NCI-H345 treated with DMSO at 0.1 percent for 48 hours (cell line): ENCODE data around the gene MB21D2.
"Not testable (repeated sequence)": the region's sequence is repeated elsewhere in the genome, so short reads cannot be mapped to it uniquely, and the experiment has no call there.

Source experiments
- DNase-seq: peaks from one replicate; lab custom pipeline; 2025; ENCODE audit not compliant: unreplicated experiment; lab: John Stamatoyannopoulos, UW

Gene MB21D2

DNA sequence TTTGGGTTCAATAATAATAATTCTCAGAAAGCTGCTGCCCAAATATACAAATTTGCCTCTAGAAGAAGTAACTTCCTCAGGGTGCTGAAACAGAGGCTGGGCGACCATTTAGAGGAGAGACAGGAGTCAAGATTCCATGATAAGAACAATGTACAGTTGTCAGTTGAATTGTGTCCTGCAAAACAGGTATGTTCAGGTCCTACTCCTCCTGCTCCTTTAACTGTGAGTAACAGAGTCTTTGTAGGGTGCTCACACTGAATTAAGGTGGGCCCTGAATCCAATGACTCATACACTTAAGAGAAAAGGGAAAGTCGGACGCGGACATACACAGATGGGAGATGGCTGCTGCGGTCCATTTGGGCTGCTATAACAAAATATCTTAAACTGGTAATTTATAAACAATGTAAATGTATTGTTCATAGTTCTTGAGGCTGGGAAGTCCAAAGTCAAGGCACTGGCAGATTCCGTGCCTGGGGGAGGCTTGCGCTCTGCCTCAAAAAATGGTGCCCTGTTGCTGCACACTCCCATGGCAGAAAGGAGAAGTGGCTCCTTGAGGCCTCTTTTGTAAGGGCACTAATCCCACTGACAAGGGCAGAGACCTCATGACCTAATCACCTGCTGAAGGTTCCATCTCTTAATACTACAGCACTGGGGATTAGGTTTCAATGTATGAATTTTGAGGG is 55.1 kb downstream of the MB21D2 start:
- no peak for DNase-seq

GRCh38 chr3:192861972-192862371 is 55.7 kb downstream of the MB21D2 start:
- DNase-seq = no peak

GRCh38 chr3:192860454-192860853 is 57.2 kb downstream of the MB21D2 start:
- no peak for DNase-seq

- DNase-seq = no peak
These were observed 58.6 kb downstream of the MB21D2 start for GRCh38 chr3:192858849-192859585.

DNA sequence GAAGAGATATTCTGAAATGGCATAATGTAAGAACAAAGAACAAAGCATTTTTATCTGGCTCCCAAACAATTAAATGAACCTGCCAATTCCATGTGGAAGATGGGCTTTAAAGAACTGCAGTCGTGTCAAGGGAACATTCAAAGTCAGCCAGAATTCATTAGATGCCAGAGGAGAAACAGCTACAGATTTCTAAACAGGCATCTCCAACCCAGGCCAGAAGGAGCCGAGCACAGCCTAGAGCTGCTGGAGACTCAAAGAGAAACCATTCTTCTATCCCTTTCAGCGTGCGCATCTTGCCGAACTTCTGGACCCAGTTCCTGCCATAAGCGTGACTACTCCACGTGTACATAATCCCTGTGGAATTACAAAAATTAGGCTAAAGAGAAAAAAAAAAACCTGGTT is 60.4 kb downstream of the MB21D2 start:
- no peak for DNase-seq

DNA sequence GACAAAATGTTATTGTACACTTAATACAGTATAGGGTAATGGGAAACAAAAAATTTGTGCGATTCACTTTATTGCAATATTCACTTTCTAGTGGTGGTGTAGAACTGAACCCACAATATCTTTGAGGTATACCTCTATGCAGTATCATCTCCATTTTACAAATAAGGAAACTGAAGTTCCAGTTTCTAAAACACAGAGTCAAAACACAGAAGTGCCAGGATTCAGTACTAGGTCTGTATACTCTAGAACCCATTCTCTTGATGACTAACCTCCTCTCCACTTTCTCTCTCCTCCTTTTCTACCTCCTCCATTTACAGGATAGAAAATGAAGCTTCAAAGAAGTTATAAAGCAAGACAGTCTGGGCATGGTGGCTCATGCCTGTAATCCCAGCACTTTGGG is 62.2 kb downstream of the MB21D2 start:
- no peak for DNase-seq

DNA sequence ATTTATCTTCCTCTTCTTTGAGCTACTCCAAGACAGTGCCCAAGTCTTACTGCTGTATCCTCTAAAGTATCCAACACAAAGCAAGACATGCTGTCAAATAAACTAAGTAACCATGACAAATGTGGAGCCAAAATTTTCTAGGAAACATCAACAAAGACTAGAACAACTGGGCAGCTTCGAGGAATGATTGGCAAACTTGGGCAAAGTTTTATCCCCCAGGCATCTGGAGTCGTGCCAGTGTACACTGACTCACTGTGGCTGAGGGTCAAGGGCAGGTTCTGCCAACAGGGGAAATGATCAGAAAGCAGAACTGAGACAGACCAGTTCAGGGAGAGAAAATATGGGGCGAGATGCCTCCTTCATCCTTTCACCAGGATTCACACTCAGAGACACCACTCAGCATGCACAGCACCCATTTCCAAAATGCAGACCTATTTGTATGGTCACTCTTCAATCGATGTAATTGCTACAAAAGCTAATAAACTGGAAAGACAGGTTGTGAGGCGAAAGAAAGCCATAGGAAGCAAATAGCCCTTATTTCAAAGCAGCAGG is 65.8 kb downstream of the MB21D2 start:
- DNase-seq = no peak

- no peak for DNase-seq
These were observed 67.1 kb downstream of the MB21D2 start for GRCh38 chr3:192850451-192850981.

GRCh38 chr3:192849821-192850220 is 67.8 kb downstream of the MB21D2 start:
- not testable (repeated sequence) for DNase-seq

DNA sequence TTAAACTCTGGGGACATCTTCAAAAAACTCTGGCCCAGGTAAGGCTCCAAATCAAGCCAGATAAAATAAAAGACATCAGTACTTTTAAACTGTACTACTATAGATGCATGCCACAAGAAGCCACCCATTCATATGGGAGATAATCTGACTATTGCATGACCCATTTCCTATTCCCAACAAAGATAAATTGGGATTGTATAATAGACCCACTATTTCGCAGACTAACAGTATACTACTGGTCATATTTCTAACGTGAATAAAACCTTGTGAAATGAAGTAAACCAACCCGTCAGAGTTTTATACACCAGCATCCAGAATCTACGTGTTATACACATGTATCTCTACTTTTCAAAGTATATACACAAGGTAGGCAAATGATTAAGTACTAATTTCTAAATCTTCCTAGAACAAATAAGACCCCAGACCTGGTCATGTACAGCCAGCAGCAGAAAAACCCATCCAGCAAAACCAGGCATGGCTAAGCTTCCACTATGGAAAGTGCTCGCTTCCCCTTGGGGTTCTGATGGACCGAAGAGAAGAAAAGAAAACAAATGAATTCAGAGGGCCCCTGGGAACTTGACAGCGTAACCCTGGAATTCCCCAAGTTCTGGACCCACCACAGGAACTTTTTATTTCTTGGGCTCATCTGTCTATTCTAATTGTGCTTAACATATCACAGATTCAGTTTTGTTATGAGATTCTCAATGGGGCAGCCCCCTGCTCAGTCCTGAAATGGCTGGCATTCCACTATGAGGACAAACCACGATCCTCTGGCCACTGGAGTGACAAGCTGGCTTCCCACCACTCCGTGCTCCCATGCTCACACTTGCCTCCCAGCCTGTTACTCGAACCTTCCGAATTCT is 69.1 kb downstream of the MB21D2 start:
- no peak for DNase-seq

GRCh38 chr3:192847941-192848340 is 69.7 kb downstream of the MB21D2 start:
- DNase-seq = no peak

GRCh38 chr3:192845526-192845855 is 72.2 kb downstream of the MB21D2 start:
- no peak for DNase-seq

DNA sequence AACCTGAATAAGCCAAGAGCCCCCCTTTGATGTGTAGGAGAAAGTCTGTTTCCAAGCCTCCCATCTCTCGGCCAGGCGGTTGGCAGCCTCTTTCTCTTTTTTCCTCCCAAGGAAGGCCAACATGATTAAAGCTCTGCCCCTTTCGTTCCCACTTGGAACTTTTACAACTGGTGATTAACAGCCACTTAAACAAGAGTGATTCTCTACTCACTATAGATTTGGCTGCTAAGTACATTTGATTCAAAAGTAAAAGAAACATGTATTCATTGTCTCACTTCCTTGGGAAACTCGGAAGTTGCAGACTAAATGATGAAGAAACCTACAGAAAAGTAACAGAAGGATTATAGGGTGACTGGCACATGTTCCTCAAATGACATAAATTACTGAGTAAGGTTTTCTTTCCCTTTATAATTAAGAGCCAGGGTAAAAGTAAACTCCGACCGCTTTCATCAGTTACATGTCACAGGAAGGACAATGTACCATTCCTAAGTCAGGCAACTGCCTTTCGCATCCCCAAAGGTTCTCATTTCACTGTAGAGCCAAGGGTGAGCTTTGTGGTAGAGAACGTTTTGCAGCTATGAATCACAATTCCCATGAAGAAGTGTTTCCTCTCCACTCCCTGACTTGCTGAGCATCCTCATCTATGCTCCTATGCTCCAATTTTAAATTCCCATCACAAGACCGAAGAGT is 72.7 kb downstream of the MB21D2 start:
- no peak for DNase-seq

- no peak for DNase-seq
These were observed 73.2 kb downstream of the MB21D2 start for GRCh38 chr3:192844486-192844765.

GRCh38 chr3:192843723-192844485 is 73.8 kb downstream of the MB21D2 start:
- DNase-seq = no peak

DNA sequence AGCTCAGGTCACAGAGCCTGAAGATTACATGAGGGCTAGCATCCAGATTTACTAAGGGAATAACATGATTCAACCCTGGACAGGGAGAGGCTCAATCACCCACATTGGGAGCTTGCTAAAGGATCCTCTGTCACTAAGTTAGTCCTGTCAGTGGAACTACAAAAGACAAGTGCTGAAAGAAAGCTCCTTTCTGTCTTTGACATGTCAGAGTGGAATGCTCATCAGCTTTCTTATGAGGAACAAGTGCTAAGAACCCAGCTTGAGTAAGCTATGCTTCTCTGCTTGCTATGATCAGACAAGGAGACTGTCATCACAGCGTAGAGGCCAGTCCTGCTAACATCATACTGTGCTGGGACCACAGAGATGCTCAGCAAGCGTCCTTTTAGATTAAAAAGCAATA is 74.5 kb downstream of the MB21D2 start:
- DNase-seq = no peak

DNA sequence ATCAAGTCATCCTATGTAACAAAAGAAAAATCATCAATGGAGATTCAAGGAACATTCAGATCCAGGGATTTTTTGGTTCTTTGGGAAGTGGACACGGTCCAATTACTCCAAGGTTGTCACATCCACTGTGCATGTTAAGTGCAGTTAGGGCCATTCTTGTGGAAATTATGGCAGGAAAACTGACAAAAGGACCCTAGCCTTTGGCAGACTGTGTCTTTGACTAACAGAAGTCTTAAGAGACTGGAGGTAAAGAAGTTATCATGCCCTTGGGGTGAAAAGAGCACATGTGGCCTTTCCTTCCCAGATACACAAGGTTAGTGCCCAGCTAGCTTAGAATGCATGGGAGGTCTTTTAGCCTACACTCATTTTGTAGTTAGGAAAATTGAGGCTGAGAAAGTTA is 74.9 kb downstream of the MB21D2 start:
- DNase-seq = no peak

- no peak for DNase-seq
These were observed 75.5 kb downstream of the MB21D2 start for GRCh38 chr3:192842138-192842537.

DNA sequence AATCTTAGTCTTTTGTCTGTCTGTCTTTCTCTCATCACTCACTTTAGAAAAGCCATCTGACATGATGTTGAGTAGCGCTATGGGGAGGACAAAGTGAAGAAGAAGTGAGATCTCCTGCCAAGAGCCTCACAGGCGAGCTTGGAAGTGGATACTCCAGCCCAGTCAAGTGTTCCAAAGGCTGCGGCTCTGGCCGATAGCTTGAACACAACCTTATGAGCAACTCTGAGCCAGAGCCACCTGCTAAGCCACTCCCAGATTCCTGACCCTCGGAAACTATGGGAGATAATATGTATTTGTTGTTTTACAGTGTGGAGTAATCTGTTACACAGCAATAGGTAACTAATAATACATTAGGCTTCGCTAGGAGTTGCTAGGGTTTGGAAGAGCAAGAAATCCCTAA is 76.2 kb downstream of the MB21D2 start:
- DNase-seq = no peak

DNA sequence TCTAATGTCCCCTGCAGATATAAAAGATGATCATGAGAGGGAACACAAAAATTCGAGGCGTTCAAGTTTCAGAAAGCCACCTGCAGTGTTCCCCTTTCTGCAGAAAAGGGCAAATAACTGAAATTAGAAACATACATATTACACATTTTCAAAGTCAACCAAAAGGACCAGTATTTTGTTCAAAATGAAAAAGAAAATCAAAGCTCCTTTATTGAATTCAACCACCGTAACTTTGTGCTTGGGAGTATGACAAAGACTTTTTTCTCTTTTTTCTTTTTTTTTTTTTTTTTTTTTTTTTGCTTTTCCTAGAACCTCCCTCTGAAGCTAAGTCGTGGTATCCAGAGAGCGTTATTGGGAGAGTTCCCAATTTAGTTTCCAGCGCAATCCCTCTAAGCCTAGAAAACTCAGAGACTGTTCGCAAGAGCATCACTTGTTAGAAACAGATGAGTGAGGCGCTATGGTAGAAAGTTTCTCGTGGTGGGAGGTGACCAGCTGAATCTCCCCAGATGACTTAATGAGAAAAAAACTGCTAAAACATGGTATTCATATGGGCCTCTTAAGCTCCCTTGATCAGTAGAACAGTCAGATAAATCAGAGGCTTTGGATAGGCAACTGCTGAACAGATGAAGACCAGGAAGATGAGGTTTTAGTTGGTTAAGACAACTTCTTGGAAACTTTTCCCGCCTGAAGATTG is 77.4 kb downstream of the MB21D2 start:
- DNase-seq = no peak
